Measurements from ENCODE around the gene RPS15. TPM values are rescaled to one million over a fixed set of nuclear protein-coding genes. Genes with fewer than 3 reads are reported as not detected.

The RPS15 gene
- total and polyA plus RNA-seq, 2 donors (not counting 3 experiments of a cell fraction or from before 2014, with no cell fraction given) = 1,260 to 3,270 TPM

DNA sequence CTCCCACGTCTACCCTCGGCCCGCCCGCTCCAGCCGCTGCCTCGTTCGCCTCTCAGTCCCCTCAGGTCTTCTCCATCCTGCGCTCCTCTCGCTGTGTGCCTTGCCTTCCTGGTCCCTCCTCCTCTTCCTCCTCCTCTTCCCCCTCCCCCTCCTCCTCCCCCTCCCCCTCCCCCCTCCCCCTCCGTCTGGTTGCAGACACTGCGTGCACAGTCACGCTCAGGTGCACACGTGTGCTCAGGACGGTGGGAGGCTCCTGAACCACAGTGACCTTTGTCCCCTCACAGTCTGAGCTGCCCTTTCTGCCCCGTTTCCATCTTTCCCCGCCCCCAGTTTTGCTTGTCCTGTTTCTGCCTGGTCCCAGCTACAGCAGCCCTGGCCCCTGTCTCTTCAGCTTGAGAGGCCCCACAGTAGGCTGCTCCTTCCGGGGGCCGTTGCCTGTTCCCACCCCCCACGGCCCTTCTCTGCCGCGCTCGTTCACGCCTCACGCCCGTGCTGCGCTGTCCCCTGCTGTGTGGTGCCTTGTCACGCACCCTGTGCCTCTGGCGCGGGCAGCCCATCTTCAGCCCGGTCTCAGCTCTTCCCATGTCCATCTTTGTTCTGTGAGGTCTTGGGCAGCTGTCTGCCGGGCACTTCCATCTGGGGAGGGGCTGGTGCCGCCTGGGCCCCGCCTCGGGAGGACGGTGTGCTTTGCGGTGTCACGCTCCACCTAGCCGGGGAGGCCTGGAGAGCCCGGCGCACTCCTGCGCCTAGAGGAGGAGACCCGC lies 13.8 kb upstream of the RPS15 start:
- H3K36me3 ChIP-seq (ENCODE audit: control insufficient read depth in 2 of 2, extremely low read depth in 1 of 2, insufficient read depth in 2 of 2, low read length in 2 of 2) = peaks cover 26 to 65% of the 10 kb centered on the region in 2 experiments
- no peaks in the 10 kb centered on the region for H3K4me1 ChIP-seq (ENCODE audit: control insufficient read depth, extremely low read depth, insufficient read depth, low read length)
- POLR2A ChIA-PET = no interaction called here
- no TSS peak for BruUV-seq (replicated peaks)
- no peak overlapping the region for H3K27ac ChIP-seq (ENCODE audit: insufficient read depth, low read depth, low read length)
- no peak overlapping the region for H3K9ac ChIP-seq (replicated peaks; ENCODE audit: extremely low read depth, insufficient read depth, low read length)
- H3K4me3 ChIP-seq (replicated peaks in 1 of 3; ENCODE audit: insufficient read depth in 1 of 3, low read depth in 1 of 3, low read length in 3 of 3) = no peak overlapping the region
- no peaks in the 10 kb centered on the region for H3K9me1 ChIP-seq (replicated peaks; ENCODE audit: control insufficient read depth, extremely low read depth, insufficient read depth, low read length)
- dilution Hi-C loops (cut with MboI; ENCODE audit: extremely low pct_ligation_motif_present, low sequenced_read_pairs) = no loop called here
- no peaks in the 10 kb centered on the region for H3K9me3 ChIP-seq (replicated peaks; ENCODE audit: control insufficient read depth, insufficient read depth, low read length)
- peaks cover 41% of the 10 kb centered on the region for H3K79me2 ChIP-seq (ENCODE audit: control insufficient read depth, insufficient read depth, low read length)
- no peak overlapping the region for H3K4me2 ChIP-seq (ENCODE audit: insufficient read depth, low read length)
- H2AFZ ChIP-seq (ENCODE audit: low read depth, low read length) = no peak overlapping the region
- TF ChIP-seq POLR2AphosphoS5 (IDR thresholded peaks at IDR 0.05; ENCODE audit: insufficient read depth, low read depth, low read length) (no peak), EZH2 (IDR thresholded peaks at IDR 0.05; ENCODE audit: borderline replicate concordance, low read depth, low read length, severe bottlenecking) (no peak), MAX (IDR thresholded peaks at IDR 0.05; ENCODE audit: insufficient read depth, insufficient read length) (no peak), POLR2A (IDR thresholded peaks at IDR 0.05; ENCODE audit: low read depth, low read length) (no peak), MYC (IDR thresholded peaks at IDR 0.05; ENCODE audit: low read depth, low read length) (no peak), FOS (IDR thresholded peaks at IDR 0.05; ENCODE audit: borderline replicate concordance, insufficient read depth, low read length) (no peak), JUN (IDR thresholded peaks at IDR 0.05; ENCODE audit: borderline replicate concordance, insufficient read depth, insufficient read length, low read depth) (no peak), GATA2 (IDR thresholded peaks at IDR 0.05; ENCODE audit: insufficient read depth, insufficient read length, low read depth, low read length) (no peak)
- TF ChIP-seq, protein P1, sequence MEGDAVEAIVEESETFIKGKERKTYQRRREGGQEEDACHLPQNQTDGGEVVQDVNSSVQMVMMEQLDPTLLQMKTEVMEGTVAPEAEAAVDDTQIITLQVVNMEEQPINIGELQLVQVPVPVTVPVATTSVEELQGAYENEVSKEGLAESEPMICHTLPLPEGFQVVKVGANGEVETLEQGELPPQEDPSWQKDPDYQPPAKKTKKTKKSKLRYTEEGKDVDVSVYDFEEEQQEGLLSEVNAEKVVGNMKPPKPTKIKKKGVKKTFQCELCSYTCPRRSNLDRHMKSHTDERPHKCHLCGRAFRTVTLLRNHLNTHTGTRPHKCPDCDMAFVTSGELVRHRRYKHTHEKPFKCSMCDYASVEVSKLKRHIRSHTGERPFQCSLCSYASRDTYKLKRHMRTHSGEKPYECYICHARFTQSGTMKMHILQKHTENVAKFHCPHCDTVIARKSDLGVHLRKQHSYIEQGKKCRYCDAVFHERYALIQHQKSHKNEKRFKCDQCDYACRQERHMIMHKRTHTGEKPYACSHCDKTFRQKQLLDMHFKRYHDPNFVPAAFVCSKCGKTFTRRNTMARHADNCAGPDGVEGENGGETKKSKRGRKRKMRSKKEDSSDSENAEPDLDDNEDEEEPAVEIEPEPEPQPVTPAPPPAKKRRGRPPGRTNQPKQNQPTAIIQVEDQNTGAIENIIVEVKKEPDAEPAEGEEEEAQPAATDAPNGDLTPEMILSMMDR (IDR thresholded peaks at IDR 0.05; ENCODE audit: extremely low read depth in 1 of 2, insufficient read depth in 1 of 2, low read depth in 1 of 2, low read length in 2 of 2) = no peak
- no peaks in the 10 kb centered on the region for H3K27me3 ChIP-seq (ENCODE audit: control insufficient read depth in 2 of 2, insufficient read depth in 2 of 2, low read length in 2 of 2)
- CTCF ChIA-PET = no interaction called here
- FAIRE-seq (no peak), DNase-seq (ENCODE audit: low read depth, low spot score) (no peak)
- H4K20me1 ChIP-seq (replicated peaks; ENCODE audit: control insufficient read depth, extremely low read depth, insufficient read depth, low read length) = peaks cover 2% of the 10 kb centered on the region
- intact Hi-C loops (cut with micrococcal nuclease) = no loop called here
